GM20431 (cell line): ENCODE results near the gene HOTAIR.

Experiments used
- in situ Hi-C: fragments of 300-500 bp; cut with MseI, MboI; formaldehyde crosslinking; loops from one replicate; pipeline ENCODE4 v1.15.0; 2020; ENCODE audit warnings: low sequenced_read_pairs; ENCODE audit not compliant: unreplicated experiment

Gene HOTAIR

GRCh38 chr12:53980104-53980801, 5.5 kb upstream of the HOTAIR start:
- in situ Hi-C loops, result no loop called here

GRCh38 chr12:53978477-53979356, 4.0 kb upstream of the HOTAIR start:
- in situ Hi-C loops, result no loop called here

GRCh38 chr12:53977596-53978445, 3.1 kb upstream of the HOTAIR start:
- in situ Hi-C loops, result no loop called here

- in situ Hi-C loops, result no loop called here
These were observed 2.3 kb upstream of the HOTAIR start for GRCh38 chr12:53976823-53977595.

GRCh38 chr12:53976172-53976822, 1.5 kb upstream of the HOTAIR start:
- in situ Hi-C loops, result no loop called here

GRCh38 chr12:53975479-53976152, 862 bp upstream of the HOTAIR start:
- in situ Hi-C loops, result no loop called here

GRCh38 chr12:53975064-53975471, 314 bp upstream of the HOTAIR start:
- in situ Hi-C loops, result no loop called here

GRCh38 chr12:53973236-53974042, 1.3 kb downstream of the HOTAIR start:
- in situ Hi-C loops, result no loop called here

- in situ Hi-C loops, result no loop called here
These were observed 2.0 kb downstream of the HOTAIR start, which contains the start of gene HOXC11 for GRCh38 chr12:53972722-53973235. Gene HOXC11 (plus strand): TSS chr12:53973126. CDS start chr12:53973242, 116 bp downstream.

- in situ Hi-C loops, result no loop called here
These were observed 2.5 kb downstream of the HOTAIR start for GRCh38 chr12:53972152-53972702.

- in situ Hi-C loops, result no loop called here
These were observed 3.1 kb downstream of the HOTAIR start for GRCh38 chr12:53971686-53972085.

- in situ Hi-C loops, result no loop called here
These were observed 3.6 kb downstream of the HOTAIR start for GRCh38 chr12:53971129-53971528.

- in situ Hi-C loops, result no loop called here
These were observed 4.3 kb downstream of the HOTAIR start for GRCh38 chr12:53970451-53970850.

GRCh38 chr12:53969588-53970259, 5.0 kb downstream of the HOTAIR start:
- in situ Hi-C loops, result no loop called here

GRCh38 chr12:53968214-53969127, 6.3 kb downstream of the HOTAIR start:
- in situ Hi-C loops, result no loop called here

GRCh38 chr12:53967421-53967925, 7.3 kb downstream of the HOTAIR start:
- in situ Hi-C loops, result no loop called here
